ENCODE data around the gene SAMD14. TPM values are rescaled to one million over a fixed set of nuclear protein-coding genes. Genes with fewer than 3 reads are reported as not detected.

SAMD14 gene
- total and polyA plus RNA-seq, 2 experiments from 2014 or later, result 0.70 to 4.7 TPM

DNA sequence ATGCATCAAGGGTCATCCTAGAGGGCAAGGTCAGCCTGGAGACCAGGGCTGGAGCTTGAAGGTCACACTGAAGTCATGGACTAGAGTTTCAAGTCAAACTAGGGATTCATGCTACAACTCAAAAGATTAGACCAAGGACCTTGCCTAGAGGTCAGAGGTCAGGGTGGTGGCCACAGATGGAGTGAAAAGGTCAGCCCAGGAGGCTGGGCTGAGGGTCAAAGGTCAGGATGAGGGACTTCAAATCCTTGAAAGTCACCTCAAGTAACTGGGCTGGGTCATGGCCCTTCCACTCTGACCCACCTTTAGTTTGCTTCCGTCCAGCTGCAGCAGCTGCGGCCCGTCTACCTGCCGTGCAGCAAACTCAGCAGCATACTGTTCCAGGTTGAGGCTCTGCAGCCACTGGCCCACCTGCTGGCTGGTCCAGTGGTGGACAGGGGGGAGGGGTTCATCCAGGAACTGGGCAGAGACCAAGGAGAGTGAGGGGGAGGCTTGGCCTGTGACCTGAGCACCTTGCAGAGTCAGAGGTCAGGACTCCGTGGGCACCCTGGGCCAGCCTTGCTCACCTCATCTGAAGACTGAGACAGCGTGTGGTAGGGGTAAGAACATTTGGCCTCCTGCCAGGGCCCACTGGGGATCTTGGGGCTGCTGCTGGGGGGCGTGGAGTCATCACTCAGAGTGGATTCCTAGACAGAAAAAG is 16.2 kb downstream of the SAMD14 start:
- H3K4me1 Mint-ChIP-seq, result peaks cover 18% of the 10 kb centered on the region
- Histone ChIP-seq H3K79me2 (replicated peaks; ENCODE audit: insufficient read depth) (no peaks in the 10 kb centered on the region), H3K4me1 (ENCODE audit: insufficient read depth) (peaks cover 16% of the 10 kb centered on the region; the same call in 1 of the 2 replicates), H3K4me3 (no peak overlapping the region), H3F3A (replicated peaks; ENCODE audit: low read depth) (peaks cover 6% of the 10 kb centered on the region; the same call in 1 of the 2 replicates), H2AFZ (no peak overlapping the region), H4K20me1 (replicated peaks; ENCODE audit: insufficient read depth) (no peaks in the 10 kb centered on the region), H3K27ac (ENCODE audit: low read depth) (no peak overlapping the region), H3K4me2 (no peak overlapping the region), H3K36me3 (ENCODE audit: insufficient read depth) (no peaks in the 10 kb centered on the region), H3K9me2 (ENCODE audit: insufficient read depth) (no peaks in the 10 kb centered on the region), H3K27me3 (ENCODE audit: insufficient read depth) (peaks cover 23% of the 10 kb centered on the region)
- H3K36me3 Mint-ChIP-seq (ENCODE audit: low read depth), result peaks cover 4% of the 10 kb centered on the region; the same call in 2 of the 3 replicates
- no peaks in the 10 kb centered on the region for H3K9me3 Mint-ChIP-seq
- no peak overlapping the region for H3K27ac Mint-ChIP-seq
- TF ChIP-seq, protein P1, sequence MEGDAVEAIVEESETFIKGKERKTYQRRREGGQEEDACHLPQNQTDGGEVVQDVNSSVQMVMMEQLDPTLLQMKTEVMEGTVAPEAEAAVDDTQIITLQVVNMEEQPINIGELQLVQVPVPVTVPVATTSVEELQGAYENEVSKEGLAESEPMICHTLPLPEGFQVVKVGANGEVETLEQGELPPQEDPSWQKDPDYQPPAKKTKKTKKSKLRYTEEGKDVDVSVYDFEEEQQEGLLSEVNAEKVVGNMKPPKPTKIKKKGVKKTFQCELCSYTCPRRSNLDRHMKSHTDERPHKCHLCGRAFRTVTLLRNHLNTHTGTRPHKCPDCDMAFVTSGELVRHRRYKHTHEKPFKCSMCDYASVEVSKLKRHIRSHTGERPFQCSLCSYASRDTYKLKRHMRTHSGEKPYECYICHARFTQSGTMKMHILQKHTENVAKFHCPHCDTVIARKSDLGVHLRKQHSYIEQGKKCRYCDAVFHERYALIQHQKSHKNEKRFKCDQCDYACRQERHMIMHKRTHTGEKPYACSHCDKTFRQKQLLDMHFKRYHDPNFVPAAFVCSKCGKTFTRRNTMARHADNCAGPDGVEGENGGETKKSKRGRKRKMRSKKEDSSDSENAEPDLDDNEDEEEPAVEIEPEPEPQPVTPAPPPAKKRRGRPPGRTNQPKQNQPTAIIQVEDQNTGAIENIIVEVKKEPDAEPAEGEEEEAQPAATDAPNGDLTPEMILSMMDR (conservative IDR thresholded peaks at IDR 0.05; ENCODE audit: low read depth in 2 of 2), result no peak
- TF ChIP-seq, protein P2, sequence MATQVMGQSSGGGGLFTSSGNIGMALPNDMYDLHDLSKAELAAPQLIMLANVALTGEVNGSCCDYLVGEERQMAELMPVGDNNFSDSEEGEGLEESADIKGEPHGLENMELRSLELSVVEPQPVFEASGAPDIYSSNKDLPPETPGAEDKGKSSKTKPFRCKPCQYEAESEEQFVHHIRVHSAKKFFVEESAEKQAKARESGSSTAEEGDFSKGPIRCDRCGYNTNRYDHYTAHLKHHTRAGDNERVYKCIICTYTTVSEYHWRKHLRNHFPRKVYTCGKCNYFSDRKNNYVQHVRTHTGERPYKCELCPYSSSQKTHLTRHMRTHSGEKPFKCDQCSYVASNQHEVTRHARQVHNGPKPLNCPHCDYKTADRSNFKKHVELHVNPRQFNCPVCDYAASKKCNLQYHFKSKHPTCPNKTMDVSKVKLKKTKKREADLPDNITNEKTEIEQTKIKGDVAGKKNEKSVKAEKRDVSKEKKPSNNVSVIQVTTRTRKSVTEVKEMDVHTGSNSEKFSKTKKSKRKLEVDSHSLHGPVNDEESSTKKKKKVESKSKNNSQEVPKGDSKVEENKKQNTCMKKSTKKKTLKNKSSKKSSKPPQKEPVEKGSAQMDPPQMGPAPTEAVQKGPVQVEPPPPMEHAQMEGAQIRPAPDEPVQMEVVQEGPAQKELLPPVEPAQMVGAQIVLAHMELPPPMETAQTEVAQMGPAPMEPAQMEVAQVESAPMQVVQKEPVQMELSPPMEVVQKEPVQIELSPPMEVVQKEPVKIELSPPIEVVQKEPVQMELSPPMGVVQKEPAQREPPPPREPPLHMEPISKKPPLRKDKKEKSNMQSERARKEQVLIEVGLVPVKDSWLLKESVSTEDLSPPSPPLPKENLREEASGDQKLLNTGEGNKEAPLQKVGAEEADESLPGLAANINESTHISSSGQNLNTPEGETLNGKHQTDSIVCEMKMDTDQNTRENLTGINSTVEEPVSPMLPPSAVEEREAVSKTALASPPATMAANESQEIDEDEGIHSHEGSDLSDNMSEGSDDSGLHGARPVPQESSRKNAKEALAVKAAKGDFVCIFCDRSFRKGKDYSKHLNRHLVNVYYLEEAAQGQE (IDR thresholded peaks at IDR 0.05; ENCODE audit: unreplicated experiment), result no peak
- TF ChIP-seq ZNF114 (CRISPR knock-in tag; IDR thresholded peaks at IDR 0.05), result no peak
- TF ChIP-seq ZNF331 (CRISPR knock-in tag; IDR thresholded peaks at IDR 0.05; ENCODE audit: low read depth), result no peak
- TF ChIP-seq, protein P3, sequence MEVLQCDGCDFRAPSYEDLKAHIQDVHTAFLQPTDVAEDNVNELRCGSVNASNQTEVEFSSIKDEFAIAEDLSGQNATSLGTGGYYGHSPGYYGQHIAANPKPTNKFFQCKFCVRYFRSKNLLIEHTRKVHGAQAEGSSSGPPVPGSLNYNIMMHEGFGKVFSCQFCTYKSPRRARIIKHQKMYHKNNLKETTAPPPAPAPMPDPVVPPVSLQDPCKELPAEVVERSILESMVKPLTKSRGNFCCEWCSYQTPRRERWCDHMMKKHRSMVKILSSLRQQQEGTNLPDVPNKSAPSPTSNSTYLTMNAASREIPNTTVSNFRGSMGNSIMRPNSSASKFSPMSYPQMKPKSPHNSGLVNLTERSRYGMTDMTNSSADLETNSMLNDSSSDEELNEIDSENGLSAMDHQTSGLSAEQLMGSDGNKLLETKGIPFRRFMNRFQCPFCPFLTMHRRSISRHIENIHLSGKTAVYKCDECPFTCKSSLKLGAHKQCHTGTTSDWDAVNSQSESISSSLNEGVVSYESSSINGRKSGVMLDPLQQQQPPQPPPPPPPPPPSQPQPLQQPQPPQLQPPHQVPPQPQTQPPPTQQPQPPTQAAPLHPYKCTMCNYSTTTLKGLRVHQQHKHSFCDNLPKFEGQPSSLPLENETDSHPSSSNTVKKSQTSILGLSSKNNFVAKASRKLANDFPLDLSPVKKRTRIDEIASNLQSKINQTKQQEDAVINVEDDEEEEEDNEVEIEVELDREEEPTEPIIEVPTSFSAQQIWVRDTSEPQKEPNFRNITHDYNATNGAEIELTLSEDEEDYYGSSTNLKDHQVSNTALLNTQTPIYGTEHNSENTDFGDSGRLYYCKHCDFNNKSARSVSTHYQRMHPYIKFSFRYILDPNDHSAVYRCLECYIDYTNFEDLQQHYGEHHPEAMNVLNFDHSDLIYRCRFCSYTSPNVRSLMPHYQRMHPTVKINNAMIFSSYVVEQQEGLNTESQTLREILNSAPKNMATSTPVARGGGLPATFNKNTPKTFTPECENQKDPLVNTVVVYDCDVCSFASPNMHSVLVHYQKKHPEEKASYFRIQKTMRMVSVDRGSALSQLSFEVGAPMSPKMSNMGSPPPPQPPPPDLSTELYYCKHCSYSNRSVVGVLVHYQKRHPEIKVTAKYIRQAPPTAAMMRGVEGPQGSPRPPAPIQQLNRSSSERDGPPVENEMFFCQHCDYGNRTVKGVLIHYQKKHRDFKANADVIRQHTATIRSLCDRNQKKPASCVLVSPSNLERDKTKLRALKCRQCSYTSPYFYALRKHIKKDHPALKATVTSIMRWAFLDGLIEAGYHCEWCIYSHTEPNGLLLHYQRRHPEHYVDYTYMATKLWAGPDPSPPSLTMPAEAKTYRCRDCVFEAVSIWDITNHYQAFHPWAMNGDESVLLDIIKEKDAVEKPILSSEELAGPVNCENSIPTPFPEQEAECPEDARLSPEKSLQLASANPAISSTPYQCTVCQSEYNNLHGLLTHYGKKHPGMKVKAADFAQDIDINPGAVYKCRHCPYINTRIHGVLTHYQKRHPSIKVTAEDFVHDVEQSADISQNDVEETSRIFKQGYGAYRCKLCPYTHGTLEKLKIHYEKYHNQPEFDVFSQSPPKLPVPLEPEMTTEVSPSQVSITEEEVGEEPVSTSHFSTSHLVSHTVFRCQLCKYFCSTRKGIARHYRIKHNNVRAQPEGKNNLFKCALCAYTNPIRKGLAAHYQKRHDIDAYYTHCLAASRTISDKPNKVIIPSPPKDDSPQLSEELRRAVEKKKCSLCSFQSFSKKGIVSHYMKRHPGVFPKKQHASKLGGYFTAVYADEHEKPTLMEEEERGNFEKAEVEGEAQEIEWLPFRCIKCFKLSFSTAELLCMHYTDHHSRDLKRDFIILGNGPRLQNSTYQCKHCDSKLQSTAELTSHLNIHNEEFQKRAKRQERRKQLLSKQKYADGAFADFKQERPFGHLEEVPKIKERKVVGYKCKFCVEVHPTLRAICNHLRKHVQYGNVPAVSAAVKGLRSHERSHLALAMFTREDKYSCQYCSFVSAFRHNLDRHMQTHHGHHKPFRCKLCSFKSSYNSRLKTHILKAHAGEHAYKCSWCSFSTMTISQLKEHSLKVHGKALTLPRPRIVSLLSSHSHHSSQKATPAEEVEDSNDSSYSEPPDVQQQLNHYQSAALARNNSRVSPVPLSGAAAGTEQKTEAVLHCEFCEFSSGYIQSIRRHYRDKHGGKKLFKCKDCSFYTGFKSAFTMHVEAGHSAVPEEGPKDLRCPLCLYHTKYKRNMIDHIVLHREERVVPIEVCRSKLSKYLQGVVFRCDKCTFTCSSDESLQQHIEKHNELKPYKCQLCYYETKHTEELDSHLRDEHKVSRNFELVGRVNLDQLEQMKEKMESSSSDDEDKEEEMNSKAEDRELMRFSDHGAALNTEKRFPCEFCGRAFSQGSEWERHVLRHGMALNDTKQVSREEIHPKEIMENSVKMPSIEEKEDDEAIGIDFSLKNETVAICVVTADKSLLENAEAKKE (CRISPR knock-in tag; IDR thresholded peaks at IDR 0.05), result no peak
- TF ChIP-seq EZH2phosphoT487 (IDR thresholded peaks at IDR 0.05; ENCODE audit: unreplicated experiment), result no peak
- no peak for TF ChIP-seq NANOG (IDR thresholded peaks at IDR 0.05; ENCODE audit: borderline replicate concordance)
- no peak for TF ChIP-seq CREB1 (CRISPR knock-in tag; IDR thresholded peaks at IDR 0.05; ENCODE audit: low read depth)
- TF ChIP-seq POLR2AphosphoS5 (IDR thresholded peaks at IDR 0.05; ENCODE audit: low read depth), result no peak
- no peak for TF ChIP-seq STAT1 (IDR thresholded peaks at IDR 0.05; ENCODE audit: unreplicated experiment)
- TF ChIP-seq EZH2 (IDR thresholded peaks at IDR 0.05; ENCODE audit: low read depth, unreplicated experiment), result no peak
- TF ChIP-seq, protein P4, sequence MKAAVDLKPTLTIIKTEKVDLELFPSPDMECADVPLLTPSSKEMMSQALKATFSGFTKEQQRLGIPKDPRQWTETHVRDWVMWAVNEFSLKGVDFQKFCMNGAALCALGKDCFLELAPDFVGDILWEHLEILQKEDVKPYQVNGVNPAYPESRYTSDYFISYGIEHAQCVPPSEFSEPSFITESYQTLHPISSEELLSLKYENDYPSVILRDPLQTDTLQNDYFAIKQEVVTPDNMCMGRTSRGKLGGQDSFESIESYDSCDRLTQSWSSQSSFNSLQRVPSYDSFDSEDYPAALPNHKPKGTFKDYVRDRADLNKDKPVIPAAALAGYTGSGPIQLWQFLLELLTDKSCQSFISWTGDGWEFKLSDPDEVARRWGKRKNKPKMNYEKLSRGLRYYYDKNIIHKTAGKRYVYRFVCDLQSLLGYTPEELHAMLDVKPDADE (IDR thresholded peaks at IDR 0.05), result no peak
- ATAC-seq, result no peak
- no peak for DNase-seq (ENCODE audit: low spot score)
- H3K27me3 Mint-ChIP-seq (ENCODE audit: insufficient read depth, low read depth, poor library complexity), result peaks cover 26% of the 10 kb centered on the region
- no peak overlapping the region for H3K4me3 Mint-ChIP-seq

Measured in GM23338 (cell line).